HG03280 (cell line): Measurements from ENCODE around the gene CCR7.
"Not testable (repeated sequence)": the region's sequence is repeated elsewhere in the genome, so short reads cannot be mapped to it uniquely, and the experiment has no call there.

Source experiments
- ATAC-seq: cut with Tn5 transposase; IDR thresholded peaks from one replicate; pipeline ENCODE4 v1.9.1; 2021; ENCODE audit warnings: mild to moderate bottlenecking, moderate library complexity; ENCODE audit not compliant: unreplicated experiment

CCR7 gene

DNA sequence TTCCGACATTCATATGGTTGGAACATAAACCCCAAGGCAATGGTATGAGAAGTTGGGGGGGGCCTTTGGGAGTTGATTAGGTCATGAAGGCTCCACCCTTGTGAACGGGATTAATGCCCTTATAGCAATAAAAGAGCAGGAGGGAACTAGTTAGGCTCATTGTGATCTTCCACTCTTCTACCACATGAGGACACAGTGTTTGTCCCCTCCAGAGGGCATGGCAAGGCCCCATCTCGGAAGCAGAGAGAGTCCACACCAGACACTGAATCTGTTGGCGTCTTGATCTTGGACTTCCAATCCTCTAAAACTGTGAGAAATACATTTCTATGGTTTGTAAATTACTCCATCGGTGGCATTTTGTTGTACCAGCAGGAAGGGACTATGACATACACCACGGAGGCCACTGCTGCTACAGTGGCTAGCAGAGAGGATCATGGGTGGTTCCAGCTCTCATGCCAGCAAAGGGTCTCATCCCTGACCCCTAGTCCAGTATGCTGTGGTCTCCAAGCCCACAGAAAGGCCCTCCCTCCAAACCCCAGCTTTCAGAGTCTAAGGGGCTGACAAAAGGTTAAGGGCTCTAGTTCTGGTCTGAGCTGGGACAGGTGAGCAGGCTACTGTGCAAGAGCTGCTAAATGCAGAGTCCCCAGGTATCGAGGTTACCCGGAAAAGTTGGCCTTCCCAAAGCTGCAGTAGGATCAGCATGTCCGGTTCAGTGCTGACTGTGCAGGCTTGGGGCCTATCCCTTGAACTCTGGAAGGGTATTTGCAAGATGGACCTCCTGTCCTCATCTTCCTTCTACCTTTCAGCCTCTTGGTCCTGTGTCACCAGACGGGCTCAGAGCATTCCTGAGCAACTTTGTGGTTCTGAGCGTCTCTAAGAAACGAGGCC is 12.2 kb downstream of the CCR7 start:
- no peak for ATAC-seq

DNA sequence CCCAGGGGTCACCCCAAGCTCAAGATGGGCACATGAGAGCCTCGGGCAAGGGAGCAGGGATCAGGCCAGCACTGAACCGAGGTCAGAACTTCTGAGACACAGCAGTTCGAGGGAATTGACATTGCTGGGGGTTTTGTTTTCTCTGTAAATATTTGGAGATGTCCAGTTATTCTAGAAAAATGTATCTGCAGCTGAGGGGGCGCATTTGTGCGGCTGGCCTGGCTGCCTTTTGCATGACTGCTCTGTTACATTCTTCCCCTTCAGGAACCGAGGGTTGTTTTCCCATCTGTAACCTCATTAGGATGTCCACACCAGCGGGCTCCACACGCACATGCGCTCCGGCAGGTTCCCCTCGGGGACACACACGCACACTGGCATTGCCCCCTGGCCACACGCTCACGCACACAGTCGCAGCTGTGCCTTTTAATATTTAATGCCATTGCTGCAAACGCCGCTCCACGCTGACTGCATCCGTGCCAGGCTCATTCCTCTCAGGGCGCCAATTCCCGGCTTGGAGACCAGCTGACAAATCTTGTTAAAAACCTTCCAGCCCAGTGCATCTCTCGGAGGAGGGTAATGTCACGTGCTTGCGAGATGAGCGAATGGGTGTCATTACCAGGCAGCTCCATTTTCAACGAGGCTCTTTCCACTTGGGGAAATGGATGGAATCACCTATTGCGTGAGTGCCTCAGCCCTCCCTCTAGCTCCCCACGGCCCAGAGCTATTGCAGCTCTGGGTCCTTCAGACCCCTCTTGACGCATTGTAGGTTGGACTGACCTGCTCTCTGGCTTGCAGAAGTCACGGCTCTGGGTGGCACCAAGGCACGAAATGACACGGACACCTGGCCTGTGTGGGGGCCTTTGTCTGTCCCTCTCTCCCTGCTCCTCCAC is 13.1 kb downstream of the CCR7 start:
- no peak for ATAC-seq

DNA sequence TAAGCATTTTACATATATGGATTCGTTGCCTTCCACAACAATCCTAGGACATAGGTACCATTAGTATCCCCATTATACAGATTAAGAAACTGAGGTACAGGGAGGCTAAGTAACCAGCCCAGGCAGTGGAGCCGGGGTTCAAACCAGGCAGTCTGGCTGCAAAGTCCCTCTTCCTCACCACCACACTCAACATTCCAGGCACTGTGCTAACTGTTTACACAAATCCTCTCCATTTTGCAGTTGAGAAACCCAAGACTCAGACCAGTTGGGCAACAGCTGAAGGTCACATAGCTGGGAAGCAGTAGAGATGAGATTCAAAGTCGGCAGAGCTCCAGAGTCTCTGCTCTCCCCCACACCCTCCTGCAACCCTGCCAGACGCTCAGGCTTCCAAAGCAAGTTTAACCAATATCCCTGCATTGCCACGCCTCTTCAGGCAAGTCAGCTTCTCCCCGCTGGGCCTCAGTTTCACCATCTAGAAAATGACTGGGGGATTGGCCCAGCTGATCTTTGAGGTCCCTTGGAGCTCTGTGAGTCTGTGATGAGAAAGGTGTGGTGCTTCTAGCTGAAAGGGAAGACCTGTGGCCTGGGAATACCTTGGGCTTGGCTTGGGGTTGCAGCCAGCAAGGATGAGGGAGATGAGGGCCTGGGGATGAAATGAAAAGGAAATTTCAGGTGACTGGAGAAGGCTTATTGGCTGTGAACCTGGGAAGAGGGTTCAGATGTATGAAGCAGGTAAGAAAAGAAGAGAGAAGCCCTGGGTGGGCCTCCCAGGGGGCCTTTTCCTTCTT is 14.0 kb downstream of the CCR7 start:
- no peak for ATAC-seq

DNA sequence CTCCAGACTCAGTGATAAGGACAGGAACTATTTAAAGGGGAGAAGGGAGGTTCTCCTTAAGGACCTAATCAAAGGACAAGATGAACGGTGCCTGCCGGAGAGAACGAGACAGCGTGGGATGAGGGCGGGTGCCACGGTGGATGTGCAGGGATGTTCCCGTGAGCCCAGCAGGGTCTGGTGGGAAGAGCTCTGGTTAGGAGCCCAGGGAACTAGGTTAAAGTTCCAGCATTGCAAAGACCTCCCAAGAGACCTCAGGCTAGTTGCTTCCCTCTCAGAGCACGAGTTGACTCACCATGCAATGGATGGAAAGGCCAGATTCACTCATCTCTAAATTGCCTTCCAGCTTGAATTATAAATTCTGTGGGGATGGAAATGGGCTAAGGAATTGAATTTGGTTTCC is 14.7 kb downstream of the CCR7 start:
- no peak for ATAC-seq

DNA sequence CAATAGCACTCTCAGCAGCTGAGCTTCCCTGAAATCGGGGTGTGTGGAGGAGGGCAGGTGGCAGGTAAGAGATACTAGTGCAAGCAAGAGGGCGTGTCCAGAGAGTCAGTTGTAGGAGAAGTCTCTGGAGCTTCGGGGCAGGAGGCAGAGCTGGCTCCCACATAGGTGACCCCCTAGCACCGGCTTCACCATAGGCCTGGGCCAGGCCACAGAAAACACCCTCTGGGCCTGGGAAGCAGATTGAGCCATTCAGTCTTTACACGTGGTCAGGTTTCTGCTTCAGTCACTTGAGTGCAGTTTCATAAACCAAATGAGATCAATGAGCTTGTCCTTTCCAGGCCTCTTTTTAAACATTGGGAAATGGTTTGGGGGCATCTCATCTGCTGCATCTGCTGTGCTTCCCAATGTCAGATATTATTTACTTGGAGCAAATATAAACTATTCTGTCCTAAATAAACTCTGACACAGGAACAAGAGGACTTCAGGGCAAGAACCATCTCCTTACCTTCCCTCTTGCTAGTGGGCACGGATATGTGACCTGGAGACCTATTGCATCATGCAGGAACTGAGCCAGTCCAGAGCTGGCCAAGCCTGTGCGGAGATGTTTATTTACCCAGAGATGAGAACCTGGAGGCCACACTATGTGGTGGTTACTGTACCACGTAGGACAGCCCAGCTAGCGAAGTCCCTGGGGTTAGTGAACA is 16.1 kb downstream of the CCR7 start:
- no peak for ATAC-seq

DNA sequence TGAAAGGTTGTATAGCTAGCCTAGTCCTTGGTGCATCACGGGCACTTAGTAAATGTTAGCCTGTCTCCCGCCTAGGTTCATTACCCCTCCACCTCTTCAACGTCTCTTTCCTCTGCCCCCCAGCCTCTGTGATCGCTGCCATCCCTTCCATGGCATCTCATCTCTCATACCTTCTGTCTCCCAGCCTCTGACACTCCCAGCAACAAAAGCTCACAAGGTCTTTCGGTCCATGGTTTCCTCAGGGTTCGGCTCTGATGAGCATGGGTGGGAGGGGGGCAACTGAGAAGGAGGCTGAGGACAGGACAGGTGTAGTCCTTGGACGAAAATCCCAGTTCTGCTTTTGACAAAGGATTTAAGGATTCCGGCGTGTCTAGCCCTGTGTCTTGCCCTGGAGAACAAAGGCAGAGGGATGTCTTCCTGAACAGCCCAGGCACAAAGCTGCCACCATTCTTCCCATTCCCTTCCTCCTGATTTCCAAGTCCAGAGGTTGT is 16.7 kb downstream of the CCR7 start:
- ATAC-seq, result no peak

DNA sequence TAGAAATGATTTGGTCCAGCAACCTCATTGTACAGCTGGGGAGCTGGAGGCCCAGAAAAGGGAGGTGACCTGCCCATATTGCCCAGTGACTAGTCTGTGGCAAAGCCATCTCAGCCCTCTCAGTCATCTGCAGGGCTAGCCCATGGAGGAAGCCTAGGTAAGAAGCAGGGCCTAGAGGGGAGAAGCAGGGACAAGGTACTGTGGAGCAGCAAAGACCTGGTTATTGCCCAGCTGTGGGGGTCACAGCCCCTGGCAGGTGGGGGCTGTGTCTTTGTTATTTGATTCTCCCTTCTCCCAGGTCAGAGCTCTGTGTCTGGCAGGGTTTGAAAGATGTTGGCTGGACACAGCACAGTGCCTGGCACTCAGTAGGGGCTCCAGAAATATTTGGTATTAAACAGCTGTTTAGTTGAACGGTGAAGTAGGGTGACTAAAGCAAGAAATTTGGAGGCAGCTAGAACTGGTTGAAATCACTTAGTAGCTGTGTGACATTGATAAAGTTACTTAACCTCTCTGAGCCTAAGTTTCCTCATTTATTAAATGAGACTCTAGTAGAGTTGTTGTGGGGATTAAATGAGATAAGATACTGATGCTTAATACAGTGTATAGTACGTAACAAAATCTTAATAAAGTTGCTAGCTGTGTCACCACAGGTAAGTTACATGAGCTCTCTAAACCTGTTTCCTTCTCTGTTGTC is 17.3 kb downstream of the CCR7 start:
- ATAC-seq, result no peak

DNA sequence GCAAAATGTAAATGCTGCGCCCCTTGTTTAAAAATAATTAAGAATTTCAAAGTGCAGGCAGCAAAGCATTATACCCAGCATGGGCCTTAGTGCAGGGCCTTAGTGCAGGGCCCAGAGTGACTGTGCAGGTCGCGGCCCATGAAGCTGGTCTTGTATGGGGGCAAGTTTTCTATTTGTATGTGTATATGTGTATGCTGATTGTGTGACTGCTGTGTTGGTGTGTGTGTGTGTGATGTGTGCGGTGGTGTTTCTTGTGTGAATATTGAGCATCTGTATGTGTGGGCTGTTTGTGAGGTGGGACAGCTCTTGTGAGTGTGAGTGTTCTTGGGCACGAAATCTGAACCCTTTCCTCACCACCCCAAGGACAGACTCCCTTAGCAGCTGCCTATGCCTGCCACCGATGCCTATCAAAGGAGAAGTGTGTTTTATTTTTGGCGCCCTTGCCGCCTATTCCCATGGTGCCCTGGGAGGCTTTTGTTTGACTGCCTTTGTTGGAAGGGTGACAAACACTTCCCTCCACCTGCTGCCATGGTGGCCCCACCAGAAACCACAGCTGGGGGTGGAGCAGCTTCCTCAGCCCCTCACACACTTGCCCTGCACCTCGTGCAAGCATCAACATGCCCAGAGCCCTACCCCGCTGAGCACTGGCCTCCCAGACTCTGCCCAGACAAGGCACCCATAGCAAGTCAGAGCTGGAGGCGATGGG is 18.0 kb downstream of the CCR7 start:
- no peak for ATAC-seq

DNA sequence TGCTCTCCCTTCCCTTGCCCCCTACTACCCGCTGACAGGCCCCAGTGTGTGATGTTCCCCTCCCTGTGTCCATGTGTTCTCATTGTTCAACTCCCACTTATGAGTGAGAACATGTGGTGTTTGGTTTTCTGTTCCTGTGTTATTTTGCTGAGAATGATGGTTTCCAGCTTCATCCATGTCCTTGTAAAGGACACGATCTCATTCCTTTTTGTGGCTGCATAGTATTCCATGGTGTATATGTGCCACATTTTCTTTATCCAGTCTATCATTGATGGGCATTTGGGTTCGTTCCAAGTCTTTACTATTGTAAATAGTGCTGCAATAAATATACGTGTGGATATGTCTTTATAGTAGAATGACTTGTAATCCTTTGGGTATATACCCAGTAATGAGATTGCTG is 18.8 kb downstream of the CCR7 start:
- ATAC-seq, result not testable (repeated sequence)

DNA sequence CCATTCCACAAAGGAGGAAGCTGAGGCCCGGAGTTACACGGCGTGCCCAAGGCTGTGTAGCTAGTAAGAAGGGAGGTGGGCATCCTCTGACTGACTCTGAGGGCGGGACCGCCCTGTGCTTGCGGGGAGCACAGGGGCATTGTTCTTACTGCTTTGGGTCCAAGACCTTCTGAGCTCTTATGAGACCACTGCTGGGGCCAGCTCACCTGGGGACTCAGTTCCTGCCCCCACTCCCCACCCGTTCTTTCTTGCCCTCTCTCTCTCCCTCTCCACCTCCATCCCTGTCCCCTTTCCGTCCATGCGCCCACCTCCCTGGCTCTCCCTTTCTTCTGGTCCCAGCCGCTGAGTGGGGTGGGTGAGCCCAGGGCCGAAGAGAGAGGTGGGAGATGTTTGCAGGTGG is 19.6 kb downstream of the CCR7 start:
- no peak for ATAC-seq

DNA sequence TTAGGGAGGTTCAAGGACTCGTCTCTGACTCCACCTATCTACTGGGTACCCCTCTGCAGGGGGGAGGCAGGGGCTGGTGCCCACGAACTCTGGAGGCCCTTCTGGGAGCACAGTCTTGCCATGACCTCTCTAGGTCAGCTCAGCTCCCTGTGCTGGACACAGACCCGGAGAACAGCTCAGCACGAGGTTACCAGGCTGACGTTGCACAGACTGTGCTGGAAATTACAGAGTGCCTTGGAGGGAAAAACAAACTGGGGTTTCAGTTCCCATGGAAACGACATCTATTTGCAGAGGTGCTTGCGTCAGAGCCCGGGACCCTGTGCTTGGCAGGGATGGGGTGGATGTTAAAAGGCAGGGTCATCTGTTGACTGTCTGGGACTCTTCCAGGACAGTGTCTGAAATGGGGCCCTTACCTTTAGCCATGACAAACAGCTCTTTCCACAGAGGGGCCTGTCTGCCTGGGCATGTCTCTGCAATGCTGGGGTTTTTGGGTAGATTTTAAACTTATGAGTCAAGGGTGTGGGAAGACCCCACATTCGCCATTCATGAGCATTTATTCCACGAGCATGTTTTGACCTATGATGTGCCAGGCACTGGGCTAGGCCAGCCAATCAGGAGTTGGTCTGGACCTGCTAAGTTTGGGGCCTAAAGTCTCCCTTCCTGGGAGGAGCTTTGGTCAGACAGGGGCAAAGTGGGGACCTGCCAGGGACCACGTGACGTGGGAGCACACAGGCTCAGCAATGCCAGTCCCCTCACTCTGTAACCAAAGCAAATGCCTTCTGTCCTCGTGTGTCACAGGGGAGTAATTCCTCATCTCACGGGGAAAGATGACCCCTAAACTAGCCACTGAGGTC is 22.5 kb downstream of the CCR7 start:
- peak; percentile 53 for ATAC-seq

DNA sequence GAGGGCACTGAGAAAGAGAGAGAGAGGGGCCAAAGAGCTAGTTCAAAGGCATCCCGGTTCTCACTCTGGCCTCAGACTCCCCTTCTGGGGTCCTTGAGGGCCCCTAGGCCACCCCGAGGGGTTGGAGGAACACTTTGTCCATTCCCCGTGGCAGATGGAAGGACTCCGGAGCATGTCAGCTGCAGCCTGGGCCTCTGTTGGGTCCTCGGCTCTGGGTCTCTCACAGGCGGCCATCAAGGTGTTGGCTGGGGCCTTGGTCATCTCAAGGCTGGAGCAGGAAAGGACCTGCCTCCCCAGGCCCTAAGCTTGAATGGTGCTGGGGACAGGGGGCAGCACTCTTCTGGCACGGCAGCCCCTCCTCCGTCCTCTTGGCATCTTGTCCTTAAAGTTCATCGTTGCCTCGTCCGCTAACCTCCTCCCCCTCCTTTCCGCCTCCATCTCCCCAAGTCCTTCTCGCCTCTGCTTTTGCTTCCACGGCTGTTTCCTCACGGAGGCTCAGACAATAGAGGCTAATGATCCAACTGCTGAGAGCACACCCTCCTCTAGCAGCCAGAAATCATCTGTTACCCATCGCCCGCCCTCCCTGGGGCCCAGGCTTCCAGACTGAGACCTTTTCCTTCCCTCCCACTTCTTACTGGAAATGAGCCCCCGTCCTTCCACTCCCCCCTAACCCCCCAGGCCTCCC is 23.3 kb downstream of the CCR7 start:
- no peak for ATAC-seq

DNA sequence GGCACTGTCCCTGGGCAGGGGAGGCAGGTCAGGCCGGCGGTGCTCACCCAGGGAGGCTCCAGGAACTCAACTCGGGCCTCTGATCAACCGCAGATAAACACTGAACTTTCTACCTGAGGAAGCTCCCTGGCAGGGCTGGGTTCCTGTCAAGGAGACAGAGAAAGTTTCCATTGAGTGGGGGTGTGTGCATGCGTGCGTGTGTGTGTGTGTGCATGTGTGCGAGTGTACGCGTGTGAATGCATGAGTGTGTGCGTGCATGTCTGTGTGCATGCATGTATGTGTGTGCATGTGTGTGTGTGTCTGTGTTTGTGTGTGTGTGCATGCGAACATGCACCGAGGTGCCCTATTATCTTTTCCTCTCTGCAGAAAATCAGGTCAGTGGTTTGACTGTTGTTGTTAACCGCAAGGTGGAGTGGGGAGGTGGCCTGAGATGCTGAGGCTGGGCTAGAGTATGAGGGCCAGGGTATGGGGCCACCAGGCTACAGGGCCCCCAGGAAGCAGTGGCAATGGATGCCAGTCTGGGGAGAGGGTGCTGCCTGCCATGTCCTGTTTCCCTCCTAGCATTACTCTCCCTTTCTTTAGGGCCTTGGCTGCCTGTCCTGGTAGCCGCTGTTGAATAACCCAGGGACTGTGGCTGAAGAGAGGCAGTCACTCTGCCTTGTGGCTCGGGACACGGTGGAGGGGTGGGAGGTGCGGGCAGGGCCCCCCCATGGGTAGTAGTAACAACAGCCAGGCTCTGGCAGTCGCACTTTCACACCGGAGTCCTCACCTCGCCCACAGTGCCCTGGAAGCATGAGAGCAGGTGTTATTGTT is 24.0 kb downstream of the CCR7 start:
- ATAC-seq, result no peak

DNA sequence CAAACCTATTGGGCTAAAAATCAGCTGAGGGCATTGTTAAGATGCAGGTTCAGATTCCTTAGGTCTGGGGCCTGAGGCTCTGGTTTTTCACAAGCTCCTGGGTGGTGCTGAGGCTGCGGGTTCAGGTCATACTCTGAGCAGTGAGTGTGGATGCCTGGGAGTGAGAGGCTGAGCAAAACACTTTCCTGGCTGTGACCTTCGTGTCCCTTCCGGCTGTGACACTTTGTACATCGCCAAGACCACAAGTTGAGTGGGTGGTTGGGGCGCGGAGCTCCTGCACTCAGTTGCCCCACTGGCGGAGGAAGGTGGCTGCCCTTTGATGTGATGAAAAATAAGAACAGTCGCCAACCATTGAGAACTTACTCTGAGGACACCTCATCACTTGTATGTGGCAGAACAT is 24.8 kb downstream of the CCR7 start:
- ATAC-seq, result no peak

DNA sequence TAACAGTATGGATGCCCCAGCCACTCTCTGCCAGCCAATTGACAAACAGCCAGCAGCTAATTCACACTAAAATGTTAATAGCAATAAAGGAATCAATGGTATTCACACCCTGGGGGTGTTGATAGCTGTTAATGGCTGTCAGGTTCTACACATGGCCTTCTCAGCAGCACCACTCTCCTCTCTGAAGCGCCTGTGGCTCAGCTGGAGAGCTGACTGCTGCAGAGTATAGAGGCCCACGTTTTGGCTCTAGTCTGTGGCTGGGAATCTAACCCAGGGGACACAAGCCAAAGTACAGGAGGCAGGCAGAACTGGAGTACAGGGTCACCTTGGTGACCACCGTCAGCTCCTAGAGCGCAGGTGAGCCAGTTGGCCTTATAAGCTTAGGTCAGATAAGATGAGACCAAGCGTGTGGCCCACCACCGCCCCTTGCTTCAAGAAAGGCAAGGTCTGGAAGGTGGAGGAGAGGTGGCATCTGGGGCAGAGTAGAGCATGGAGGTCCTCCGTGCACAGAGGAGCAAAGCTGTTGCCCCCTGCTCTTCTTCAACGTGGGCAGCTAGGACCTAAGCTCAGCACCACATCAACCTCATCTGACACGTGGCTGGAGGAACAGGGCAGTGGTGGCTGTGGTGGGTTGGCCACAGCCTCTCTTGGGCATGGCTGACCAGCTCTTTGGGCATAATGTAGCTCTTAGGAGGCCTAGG is 25.4 kb downstream of the CCR7 start:
- no peak for ATAC-seq
